Measurements from ENCODE around the gene IMPA2.

IMPA2 gene

DNA sequence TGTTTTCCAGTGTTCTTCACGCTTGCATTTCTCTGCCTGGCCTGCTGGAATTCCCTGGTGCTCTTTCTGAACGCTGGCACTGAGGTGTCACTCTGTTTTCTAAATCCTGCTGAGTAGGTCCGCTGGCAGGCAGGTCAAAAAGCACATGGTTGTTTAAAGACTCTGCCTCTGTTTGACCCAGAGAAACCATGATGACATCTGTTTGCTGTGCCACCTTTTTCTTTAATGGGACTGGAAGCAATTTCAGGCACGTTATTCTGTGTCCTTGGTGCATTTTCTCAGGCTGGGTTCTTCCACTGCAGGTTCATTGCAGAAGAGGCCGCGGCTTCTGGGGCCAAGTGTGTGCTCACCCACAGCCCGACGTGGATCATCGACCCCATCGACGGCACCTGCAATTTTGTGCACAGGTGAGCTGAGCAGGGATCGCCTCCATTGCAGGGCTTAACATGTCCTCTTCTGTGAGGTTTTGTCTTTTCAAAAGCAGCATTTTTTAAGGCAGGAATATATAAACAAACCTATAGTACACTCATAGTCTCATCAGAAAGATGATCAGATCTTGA lies 28.4 kb downstream of the IMPA2 start:
- no peak for DNase-seq

DNA sequence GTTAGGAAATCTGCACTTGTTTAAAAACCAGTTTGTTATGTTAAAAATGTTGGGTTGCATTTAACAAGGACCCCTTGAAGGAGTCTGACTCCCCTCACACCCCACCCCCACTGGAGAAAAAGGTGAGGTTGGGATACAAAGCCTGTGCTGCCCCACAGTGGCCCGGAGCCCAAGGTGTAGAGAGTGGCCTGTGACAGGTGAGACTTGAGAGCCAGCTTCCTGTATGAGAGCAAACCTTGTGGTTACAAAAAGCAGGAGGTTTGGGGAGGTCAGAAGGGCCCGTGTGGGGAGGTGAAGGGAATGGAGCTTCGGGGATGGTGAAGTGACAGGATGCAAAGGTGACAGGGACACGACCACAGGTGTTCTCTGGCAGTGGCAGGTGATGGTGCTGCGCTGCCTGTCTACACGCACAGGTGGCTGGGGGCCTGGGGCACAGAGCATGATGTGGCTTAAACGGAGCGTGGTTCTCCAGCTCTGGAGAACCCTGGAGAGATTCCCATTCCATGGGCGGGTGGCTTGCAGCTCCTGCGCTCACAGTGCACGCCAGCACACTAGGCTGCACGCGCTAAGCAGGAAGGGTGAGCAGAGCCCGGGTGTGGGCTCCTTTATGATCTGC lies 29.0 kb downstream of the IMPA2 start:
- no peak for DNase-seq

DNA sequence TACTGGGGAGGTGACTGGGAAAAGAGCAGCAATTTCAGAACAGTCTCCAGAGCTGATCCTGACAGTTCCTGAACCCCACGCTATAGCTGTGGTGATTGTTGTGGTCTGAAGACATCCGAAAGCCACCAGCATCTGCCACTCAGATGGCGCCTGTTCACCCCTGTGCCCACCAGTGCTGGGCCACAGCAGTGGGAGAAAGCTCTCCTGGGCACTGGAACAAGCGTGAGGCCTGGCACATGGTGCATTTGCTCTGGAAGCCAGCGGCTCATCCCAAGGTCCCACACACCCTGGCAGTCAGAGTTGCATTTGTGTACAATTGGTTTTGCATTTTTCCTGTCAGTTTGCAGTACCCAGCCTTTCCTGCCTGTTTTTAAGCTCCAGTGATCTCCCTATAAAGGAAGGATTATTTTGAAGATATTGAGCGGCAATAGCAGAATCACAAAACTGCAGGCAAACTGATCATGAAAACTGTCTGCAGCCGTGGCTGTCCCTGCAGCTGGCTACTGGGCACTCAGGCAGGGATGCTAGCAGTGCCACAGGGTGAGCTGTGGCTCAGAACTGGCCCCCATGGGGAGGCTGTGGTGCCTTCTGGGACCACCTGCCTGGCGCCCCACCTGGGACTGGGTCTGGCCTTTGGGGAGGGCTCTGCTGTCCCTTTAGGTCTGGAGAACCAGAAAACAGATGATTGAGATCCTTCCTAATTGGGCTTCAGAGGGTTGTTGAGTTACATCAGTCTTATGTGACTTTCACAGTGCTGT lies 30.1 kb downstream of the IMPA2 start:
- no peak for DNase-seq

DNA sequence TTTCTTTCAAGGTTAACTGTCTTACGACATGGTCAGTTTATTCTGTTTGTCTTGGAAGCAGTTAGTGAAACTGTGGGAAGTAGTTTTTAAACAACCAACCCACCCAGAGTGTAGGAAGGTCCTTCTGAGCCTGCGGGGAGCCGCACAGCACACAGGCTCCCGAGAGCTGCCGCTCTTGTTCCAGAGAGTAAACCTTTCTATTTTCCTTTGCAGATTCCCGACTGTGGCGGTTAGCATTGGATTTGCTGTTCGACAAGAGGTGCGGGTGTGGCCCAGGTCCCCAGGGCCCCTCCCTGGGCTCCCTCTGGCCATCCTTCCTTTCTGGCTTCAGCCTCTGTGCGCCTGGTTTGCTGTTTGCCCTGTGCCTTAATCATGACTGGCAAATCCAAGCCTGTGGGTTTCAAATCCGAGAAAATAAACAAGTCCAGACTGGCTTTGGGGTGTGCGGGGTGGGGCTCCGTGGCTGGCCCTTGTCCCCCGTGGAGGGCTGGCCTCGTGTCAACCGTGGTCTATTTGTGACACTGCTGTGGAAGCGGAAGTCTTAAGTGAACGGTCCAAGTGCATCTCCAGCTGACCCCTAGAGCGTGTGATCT lies 30.7 kb downstream of the IMPA2 start:
- no peak for DNase-seq

DNA sequence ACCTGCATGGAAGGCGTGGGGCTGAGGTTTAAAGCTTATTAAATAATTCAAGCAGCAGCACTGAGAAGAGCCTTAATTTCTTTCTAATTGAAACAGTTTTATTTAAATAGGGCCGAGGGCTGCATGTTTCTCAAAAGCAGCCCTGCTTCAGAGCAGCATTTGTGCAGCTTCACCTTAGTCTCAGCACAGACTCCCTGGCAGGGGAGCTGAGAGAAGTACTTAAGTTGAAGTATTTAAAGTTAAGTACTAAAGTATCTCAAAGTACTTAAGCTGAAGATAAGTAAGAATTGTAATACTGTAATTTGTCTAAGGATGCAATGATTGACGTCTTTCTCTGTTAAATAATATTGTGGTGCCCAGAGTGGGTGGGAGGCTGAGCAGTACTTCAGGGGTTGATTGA lies 31.4 kb downstream of the IMPA2 start:
- DNase-seq: no peak

DNA sequence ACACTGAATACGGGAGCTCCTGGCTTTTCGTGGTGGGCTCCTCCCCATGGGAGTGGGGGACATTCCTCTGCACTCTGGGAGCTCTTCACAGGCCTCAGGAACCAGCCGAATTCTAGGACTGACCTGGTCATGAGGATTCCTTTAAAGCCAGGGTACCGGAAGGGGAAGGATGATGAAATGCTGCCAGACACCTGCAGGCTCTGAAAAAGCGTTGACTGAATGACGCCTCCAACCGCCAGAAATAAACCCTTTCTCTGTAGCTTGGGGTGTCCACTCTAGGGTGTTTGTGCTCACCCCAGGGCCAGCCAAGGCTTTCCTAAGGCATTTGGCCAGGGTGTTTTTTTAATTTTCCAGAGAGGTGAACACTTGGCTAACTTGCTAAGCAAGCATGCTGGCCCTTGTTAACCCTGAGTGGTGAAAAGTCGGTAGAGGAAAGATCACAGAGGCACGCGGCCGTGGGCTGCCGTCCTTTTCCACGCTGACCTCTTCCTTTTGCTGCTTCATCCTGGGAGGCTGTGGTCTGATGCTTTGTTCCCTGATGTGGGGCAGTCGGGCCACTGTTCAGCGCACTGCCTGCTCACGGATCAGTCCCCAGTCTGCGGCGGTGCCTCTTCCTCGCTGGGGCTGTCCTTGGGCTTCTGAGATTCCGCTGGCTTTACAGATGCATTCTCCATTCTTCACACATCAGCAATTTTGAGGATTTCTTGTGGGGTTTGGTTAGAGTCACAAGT lies 32.0 kb downstream of the IMPA2 start:
- no peak for DNase-seq

GRCh38 chr18:12014086-12014485 lies 32.8 kb downstream of the IMPA2 start:
- DNase-seq: no peak

DNA sequence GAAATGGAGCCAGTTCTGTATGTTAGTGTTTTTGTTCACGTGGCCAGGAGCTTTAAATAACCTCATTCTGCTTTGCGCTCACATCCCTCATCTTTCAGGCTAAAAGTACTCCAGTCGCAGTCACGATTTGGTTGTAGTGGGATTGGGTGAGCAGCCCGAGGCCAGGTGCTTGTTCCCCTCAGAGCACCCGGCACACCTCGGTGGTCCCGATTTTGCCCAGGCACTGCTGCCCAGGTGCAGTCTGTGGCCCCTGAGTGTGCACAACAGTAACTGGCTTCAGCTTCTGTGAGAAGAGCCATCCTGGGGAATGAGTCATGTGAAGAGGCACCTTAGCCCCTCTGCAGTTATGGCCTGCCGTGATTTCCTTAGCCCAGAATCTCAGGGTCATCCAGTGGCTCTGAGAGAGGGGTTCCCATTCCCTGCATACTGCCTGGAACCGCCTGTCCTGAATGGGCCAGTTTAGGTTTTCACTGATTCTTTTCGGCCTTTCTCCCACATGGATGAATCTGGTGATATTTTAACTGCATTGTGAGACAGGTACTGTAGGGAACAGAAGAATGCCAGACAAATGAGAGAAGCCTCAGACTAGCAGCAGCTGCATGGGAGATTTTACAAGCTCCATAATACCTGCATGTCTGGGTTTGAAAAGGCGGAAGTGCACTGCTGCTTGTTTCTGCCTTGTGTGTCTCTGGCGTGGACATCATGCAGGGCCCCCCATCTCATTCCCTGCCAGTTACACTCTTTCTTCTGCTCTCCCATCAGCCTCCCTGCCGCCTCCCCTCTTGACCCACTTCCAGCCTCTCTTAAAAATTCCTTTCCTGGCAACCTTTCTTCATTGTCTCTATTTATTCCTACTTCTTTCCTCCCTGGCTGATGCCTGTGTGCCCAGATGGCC lies 33.5 kb downstream of the IMPA2 start:
- no peak for DNase-seq

- DNase-seq: no peak
These were observed 34.2 kb downstream of the IMPA2 start for GRCh38 chr18:12015416-12016062.

- DNase-seq: no peak
These were observed 35.8 kb downstream of the IMPA2 start for GRCh38 chr18:12017081-12017480.

DNA sequence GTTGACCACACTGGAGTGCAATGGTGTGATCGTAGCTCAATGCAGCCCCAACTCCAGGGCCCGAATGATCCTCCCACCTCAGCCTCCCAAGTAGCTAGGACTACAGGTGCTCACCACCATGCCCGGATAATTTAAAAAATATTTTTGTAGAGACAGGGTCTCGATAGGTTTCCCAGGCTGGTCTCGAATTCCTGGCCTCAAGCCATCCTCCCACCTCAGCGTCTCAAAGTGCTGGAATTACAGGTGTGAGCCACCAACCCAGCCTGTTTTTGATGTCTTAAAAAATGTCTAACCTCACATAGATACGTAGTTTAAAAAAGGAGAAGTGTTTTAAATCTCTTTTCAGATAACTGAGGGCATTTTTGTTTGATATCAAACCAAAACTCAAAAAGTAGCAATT lies 37.6 kb downstream of the IMPA2 start:
- no peak for DNase-seq

DNA sequence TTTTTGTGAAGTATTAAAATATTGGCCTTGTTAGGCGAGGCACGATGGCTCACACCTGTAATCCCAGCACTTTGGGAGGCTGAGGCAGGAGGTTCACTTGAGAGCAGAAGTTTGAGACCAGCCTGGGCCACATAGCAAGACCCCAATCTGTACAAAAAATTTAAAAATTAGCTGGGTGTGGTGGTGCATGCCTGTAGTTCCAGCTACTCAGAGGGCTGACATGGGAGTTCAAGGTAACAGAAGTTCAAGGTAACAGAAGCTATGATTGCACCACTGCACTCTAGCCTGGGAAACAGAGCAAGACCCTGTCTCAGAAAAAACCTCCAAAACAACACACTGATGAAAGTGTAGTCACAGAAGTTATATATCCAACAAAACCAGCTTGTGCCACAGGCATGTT lies 39.8 kb downstream of the IMPA2 start:
- DNase-seq: no peak

- no peak for DNase-seq
These were observed 40.3 kb downstream of the IMPA2 start for GRCh38 chr18:12021596-12021995.

DNA sequence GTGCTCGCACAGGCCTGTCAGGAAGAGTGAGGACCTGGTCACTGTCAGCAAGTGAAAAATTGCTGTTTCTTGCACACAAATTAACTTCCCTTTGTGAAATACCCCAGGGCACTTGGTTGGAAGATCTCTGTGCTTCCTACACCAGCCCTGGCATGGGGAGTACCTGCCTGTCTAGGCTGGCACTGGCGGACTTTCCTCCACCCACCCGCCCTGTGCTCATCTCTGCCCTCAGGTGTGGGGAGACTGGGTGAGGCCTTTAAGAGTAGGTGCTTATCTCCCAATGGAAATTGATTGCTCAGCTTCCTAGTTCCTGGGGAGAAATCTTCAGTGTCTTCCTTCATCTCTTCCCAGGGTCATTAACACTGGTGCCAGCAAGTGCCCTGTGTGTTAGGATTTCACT lies 42.1 kb downstream of the IMPA2 start:
- DNase-seq: no peak

GRCh38 chr18:12026562-12026961 lies 45.3 kb downstream of the IMPA2 start:
- DNase-seq: no peak

- DNase-seq: no peak
These were observed 45.7 kb downstream of the IMPA2 start for GRCh38 chr18:12027046-12027445.

DNA sequence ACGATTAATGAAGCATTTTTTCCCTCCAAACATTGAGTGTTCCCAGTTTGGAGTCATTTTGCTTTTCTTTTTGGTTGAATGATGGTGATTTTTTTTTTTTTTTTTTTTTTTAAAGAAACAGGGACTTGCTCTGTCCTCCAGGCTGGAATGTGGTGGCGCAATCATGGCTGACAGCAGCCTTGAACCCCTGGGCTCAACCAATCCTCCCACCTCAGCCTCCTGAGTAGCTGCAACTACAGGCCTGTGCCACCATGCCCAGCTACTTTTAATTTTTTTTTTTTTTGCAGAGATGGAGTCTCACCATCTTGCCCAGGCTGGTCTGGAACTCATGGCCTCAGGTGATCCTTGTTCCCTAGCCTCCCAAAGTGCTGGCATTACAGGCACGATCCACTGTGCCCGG lies 46.2 kb downstream of the IMPA2 start:
- DNase-seq: no peak

GRCh38 chr18:12028040-12028628 lies 46.8 kb downstream of the IMPA2 start:
- DNase-seq: no peak

GRCh38 chr18:12028674-12029073 lies 47.4 kb downstream of the IMPA2 start:
- DNase-seq: no peak

- no peak for DNase-seq
These were observed 48.7 kb downstream of the IMPA2 start for GRCh38 chr18:12029786-12030584.

DNA sequence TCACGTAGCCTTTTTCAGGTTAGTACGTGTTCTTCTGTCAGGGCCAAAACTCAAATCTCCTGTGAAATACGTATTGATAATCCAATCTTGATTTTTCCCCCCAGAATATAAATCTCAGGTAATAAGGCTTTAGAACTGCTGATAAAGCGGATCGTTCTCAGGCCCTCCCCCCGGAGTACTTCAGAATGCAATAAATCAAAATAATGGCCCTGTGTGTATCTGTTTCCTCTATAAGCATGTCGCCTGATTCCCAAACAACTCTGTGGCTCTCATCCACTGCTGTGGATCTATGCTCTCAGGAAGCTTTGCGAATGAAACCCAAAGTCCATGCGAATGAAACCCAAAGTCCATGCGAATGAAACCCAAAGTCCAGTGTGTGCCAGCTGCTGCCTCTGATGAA lies 49.4 kb downstream of the IMPA2 start:
- DNase-seq: no peak

Data from fibroblast of upper back skin (primary cell).